OCI-M2 (cell line): ENCODE measurements around the gene LAS1L.
"Not testable (repeated sequence)": the region's sequence is repeated elsewhere in the genome, so short reads cannot be mapped to it uniquely, and the experiment has no call there.

Experiments
- DNase-seq: peaks from one replicate; lab custom pipeline; 2025; ENCODE audit not compliant: unreplicated experiment; lab: John Stamatoyannopoulos, UW

Gene LAS1L

GRCh38 chrX:65534450-65535292, at the start of gene LAS1L:
LAS1L (minus strand) TSS chrX:65534787; CDS start chrX:65534715, 72 bp downstream.
- DNase-seq: peak; percentile 93

GRCh38 chrX:65582450-65583082, 48.0 kb upstream of the LAS1L start:
- DNase-seq: no peak

GRCh38 chrX:65581661-65582339, 47.2 kb upstream of the LAS1L start:
- DNase-seq: no peak

DNA sequence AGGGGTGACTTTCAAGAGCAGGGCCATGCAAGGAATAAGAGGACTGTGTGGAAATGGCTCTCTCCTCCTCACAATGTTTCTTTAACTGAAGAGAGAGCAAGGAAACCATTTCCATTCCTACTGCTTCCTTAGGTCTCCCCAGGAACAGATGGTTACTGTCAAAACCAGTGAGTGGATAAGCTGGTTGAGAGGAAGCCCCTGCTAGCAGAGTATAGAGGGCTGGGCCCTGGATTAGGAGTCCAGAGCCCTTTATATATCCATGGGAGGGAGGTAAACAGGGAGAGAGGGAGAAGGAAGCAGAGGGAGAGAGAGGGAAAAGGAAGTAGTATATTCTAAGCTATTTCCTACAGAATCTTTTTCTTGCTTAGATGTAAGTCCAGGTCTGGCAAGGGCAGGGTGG, 43.8 kb upstream of the LAS1L start:
- DNase-seq: no peak

DNA sequence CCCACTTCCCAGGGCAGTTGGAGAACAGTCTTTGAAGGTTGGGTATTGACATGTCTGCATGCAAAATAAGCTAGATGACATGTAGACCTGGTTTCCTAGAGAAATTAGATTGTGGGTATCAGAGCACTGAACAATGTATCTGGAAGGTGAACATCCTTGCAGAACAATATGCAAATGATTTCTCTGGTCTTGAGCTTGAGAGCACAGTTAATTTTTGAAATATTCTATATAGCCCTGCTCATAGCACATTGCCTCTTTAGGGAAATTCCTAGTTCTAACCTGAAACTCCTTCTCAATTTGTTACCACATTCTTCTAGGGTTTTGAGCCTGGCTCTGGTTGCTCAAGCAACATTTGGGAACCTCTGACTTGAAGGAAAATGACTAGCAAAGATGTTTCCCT, 41.6 kb upstream of the LAS1L start:
- DNase-seq: no peak

DNA sequence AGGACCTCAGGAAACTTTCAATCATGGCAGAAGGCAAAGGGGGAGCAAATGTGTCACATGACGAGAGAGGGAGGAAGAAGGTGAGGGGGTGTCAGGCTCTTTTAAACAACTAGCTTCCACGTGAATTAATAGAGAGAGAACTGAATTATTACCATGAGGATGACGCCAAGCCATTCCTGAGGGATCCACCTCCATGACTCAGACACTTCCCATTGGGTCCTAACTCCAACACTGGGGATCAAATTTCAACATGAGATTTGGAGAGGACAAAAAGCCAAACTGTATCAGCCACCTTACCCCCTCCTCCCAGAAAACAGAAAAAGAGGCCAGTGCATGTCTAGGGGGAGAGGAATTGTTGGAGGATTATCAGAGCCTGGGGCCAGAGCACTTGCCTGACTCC, 40.4 kb upstream of the LAS1L start:
- DNase-seq: no peak

- DNase-seq: no peak
These were observed 39.8 kb upstream of the LAS1L start for GRCh38 chrX:65574356-65574755.

DNA sequence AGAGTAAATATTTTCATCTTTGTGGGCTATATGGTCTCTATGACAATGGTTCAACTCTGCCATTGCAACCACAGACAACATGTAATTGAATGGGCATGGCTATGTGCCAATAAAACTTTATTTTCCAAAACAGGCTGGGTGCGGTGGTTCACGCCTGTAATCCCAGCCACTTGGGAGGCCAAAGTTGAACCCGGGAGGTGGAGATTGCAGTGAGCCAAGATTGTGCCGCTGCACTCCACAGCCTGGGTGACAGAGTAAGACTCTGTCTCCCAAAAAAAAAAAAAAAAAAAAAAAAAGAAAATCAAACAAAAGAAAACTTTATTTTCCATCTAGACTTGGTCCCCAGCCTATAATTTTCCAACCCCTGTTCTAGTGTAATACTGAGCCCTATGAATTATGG, 38.4 kb upstream of the LAS1L start:
- no peak for DNase-seq

DNA sequence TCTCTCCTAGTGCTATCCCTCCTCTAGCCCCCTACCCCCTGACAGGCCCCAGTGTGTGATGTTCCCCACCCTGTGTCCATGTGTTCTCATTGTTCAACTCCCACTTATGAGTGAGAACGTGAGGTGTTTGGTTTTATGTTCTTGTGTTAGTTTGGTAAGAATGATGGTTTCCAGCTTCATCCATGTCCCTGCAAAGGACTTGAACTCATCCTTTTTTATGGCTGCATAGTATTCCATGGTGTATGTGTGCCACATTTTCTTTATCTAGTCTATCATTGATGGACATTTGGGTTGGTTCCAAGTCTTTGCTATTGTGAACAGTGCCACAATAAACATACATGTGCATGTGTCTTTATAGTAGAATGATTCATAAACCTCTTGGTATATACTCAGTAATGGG, 28.3 kb upstream of the LAS1L start:
- not testable (repeated sequence) for DNase-seq

GRCh38 chrX:65551489-65552339, 17.1 kb upstream of the LAS1L start:
- no peak for DNase-seq

GRCh38 chrX:65551086-65551485, 16.5 kb upstream of the LAS1L start:
- no peak for DNase-seq

DNA sequence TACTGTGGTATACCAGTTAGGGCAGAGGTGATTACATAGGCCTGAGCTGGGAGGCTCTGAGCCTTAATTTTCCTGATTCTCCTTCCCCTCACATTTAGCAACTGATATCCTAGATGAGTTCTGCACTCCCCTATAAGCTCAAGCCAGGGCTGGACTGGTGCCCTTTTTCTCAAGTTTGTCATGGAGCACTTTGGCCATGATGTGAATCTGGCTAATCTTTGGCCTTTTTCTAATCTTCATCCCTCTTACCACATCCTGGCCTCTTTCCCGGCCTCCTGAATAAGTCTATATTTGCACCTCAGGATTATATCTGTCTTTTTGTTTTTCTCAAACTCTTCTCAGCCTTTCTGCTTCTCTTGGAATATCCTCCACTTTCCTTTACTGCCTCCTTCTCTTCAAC, 10.9 kb upstream of the LAS1L start:
- DNase-seq: no peak

DNA sequence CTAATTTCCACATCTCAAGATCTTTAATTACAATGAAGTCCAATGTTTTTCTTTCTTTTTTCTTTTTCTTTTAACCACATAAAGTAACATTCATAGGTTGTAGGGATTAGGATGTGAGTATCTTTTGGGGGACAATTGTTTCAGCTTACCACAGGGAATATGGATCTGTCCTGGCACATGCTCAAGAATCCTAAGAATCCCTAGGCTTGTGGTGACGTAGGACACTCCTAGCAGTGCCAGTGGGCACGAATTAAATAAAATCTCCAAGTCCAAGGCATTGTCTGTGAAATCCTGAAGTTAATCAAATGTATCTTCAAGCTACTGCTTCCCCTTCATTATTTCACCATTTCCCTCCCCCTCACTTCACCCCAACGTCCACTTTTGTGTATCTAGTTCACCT, 2.6 kb upstream of the LAS1L start:
- DNase-seq: no peak

DNA sequence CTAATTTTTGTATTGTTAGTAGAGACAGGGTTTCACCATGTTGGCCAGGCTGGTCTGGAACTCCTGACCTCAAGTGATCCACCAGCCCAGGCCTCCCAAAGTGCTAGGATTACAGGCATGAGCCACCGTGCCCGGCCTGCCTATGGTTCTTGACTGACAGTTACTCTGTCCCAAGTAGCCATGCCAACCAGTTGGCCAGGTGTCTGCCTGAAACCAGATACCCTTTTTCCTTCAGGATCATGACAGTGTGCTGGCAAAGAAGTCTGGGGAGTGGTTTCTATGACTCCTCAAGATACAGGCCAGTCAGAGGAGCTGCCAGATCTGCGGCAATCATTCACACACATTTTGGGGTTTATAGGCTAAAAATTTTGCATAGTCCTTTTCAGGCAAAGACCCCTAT, 1.7 kb upstream of the LAS1L start:
- DNase-seq: no peak

GRCh38 chrX:65532016-65532415, 2.6 kb downstream of the LAS1L start:
- no peak for DNase-seq

- DNase-seq: no peak
These were observed 5.8 kb downstream of the LAS1L start for GRCh38 chrX:65528705-65529340.

DNA sequence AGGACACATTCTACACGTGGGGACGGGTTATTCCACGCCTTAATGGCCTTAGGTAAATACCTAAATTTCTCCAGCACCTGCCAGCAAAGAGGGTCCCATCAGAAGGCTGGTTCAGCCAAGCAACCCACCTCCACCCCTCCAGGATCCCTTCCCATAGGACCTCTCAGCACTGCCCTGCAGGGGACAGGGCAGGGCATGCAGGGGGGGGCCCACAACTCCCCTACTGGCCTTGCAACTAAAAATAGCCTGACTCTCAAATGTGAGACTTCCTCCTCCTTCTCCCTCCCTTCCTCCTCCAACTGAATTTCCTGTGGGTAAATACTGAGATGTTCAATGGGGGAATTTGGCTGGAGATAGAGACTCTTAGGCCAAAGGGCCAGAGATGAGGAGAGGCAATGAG, 6.3 kb downstream of the LAS1L start:
- DNase-seq: no peak

DNA sequence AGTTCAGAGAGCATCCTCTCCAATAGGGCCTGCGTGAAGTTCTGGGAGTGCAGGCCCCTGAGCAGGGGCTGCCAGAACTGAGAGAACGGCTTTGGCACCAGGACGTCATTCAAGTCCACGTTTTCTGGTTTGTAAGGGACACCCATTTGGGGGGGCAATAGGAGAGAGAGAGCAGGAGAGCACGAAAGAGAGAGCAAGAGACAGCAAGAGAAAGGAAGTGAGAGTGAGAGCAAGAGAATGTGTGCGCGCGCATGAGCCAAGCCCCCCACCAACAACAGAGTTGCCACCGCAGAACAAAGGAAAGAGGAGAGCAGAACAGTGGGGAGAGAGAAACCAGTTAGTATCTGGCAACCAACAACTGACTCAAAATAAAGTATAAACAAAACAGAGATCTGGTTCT, 10.4 kb downstream of the LAS1L start:
- DNase-seq: no peak

- no peak for DNase-seq
These were observed 11.7 kb downstream of the LAS1L start for GRCh38 chrX:65522739-65523372.

GRCh38 chrX:65519530-65519929, 15.1 kb downstream of the LAS1L start:
- DNase-seq: not testable (repeated sequence)
